ENCODE results near the gene ZBTB12.
A peak's percentile ranks its signal among the peaks of the same experiment; 100 is the strongest.

Gene ZBTB12

DNA sequence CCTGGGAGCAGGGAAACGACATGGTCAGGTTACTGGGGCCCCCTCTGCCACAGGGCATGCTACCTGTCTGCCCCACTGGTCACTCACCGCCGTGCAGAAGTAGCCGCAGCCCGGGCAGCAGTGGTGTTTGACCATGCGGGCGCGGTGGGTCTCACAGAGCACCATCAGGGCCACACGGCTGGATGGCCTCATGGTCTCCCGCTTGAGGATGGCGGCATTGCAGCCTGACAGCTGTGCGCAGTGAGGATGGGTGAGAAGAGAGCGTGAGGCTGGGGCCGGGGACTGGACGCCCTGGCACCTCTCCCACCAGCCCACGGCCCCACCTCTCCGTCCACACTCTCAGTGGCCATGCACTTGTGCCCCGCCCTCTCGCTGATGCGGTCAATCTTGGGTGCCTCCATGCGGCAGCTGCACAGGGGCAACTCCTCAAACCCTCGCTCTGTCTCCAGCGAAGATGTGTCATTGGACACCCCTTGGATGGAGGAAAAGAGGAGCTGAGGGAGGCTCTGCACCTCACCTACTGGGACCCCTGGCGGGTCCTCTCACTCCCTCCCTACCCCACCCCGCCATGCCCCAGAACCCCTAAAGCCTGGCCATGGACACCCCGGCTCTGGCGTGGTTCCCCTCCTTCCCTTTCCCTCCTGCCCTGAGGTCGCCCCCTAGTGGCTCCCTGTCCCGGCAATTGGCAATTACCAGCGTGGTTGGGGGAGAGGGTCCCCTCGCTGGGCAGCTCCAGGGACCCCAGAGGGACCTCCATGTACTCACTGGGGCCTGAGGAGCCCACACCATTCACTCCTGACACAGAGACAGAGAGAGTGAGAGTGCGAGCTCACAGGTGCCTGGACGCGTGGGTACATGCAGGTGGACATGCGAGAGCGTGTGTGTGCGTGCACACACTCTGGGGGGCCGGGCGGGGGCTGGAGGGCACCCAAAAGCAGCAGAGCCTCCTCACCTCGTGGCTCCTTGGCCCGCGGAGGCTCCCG lies 13.3 kb downstream of the ZBTB12 start:
- in situ Hi-C loops (cut with HindIII; ENCODE audit: low sequenced_read_pairs): no loop called here
- no peak for DNase-seq (ENCODE audit: low read depth)
- H3K4me3 ChIP-seq (ENCODE audit: low read depth, low read length): no peak overlapping the region

DNA sequence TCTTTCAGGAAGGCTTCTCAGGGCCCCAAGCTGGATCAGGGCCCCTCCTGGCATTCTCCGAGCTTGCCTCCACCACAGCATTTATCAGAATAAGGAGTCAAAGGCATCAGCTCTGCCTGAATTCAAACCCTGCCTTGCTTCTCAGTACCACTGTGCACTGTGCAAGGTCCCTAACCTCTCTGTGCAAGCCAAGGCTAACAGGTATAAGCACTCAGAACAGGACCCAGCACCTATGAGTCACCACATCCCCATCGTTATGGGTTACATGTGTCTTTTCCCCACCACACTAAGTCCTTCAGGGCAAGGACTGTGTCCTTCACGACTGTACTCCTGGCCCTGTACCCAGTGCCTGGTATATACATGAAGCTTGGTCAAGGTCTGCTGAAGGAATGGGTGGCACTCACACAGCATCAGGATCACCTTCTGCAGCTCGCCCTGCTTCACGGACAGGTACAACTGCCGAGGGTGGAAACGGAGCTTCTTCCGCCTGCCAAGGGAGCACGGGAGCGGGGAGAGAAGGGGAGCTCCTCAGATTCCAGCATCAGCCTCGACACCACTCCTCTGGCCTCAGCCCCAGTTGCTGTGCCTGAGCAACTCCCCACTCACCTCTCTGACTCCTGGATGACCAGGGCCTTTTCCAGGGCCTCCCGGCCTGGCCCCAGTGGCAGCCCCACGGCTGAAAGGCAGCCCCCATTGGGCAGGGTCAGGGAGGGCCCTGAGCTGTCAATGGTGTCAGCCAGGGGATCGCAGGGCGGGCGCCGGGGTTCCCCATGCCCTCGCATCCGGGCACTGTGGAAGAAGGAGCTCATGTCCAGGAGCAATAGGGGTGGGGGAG lies 14.5 kb downstream of the ZBTB12 start:
- DNase-seq (ENCODE audit: low read depth): no peak
- H3K4me3 ChIP-seq (ENCODE audit: low read depth, low read length): no peak overlapping the region
- TF ChIP-seq, protein P1, sequence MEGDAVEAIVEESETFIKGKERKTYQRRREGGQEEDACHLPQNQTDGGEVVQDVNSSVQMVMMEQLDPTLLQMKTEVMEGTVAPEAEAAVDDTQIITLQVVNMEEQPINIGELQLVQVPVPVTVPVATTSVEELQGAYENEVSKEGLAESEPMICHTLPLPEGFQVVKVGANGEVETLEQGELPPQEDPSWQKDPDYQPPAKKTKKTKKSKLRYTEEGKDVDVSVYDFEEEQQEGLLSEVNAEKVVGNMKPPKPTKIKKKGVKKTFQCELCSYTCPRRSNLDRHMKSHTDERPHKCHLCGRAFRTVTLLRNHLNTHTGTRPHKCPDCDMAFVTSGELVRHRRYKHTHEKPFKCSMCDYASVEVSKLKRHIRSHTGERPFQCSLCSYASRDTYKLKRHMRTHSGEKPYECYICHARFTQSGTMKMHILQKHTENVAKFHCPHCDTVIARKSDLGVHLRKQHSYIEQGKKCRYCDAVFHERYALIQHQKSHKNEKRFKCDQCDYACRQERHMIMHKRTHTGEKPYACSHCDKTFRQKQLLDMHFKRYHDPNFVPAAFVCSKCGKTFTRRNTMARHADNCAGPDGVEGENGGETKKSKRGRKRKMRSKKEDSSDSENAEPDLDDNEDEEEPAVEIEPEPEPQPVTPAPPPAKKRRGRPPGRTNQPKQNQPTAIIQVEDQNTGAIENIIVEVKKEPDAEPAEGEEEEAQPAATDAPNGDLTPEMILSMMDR (IDR thresholded peaks at IDR 0.05; ENCODE audit: low read depth, low read length, missing control alignments): no peak
- in situ Hi-C loops (cut with HindIII; ENCODE audit: low sequenced_read_pairs): no loop called here

More for the DNA sequence above, 13.3 kb downstream of the ZBTB12 start:
- TF ChIP-seq, protein P1 (IDR thresholded peaks at IDR 0.05; ENCODE audit: low read depth, low read length, missing control alignments): peak; percentile 78

DNA sequence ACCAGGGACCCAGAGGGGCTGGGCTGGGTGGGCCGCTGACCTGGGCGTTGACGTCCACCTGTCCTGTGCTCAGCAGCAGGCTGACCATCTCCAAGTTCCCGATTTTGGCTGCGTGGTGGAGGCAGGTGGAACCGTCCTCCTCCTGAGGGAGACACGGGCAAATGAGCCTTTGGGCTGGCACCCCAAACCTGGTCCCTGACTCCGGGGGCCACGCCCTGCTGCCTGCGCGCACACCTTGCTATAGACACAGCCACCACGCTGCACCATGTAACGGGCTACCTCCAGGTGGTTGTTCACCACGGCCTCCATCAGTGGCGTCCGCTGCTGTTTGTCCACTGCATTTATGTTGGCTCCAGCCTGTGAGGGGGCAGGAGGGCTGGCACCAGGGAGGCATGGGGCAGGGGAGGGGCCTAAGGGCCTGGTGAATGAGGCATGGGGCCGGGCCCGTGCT lies 15.3 kb downstream of the ZBTB12 start:
- H3K4me3 ChIP-seq (ENCODE audit: low read depth, low read length): no peak overlapping the region
- no peak for DNase-seq (ENCODE audit: low read depth)
- TF ChIP-seq, protein P1 (IDR thresholded peaks at IDR 0.05; ENCODE audit: low read depth, low read length, missing control alignments): no peak
- in situ Hi-C loops (cut with HindIII; ENCODE audit: low sequenced_read_pairs): no loop called here

DNA sequence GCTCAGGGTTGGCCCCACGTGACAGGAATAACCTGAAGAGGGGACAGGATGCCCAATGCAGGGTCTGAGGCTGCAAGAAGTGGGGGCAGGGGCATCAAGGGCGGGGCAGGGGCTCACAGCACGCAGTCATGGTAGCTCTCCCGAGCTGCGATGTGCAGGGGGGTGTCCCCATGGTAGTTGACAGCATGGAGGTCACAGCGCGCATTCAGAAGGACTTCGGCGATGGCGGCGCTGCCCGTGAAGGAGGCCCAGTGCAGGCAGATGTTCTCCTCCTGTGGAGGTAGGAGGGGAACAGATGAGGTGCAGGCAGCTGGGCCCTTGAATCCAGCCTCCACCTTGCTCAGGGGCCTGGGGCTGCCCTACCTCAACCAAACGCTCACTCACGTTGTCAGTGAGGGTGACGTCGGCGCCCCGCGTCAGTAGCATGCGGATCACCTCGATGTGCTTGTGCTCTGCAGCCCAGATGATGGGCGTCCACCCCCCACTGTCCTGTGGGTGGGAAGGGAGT lies 17.3 kb downstream of the ZBTB12 start:
- in situ Hi-C loops (cut with HindIII; ENCODE audit: low sequenced_read_pairs): no loop called here
- DNase-seq (ENCODE audit: low read depth): no peak
- no peak overlapping the region for H3K4me3 ChIP-seq (ENCODE audit: low read depth, low read length)
- TF ChIP-seq, protein P1 (IDR thresholded peaks at IDR 0.05; ENCODE audit: low read depth, low read length, missing control alignments): no peak

DNA sequence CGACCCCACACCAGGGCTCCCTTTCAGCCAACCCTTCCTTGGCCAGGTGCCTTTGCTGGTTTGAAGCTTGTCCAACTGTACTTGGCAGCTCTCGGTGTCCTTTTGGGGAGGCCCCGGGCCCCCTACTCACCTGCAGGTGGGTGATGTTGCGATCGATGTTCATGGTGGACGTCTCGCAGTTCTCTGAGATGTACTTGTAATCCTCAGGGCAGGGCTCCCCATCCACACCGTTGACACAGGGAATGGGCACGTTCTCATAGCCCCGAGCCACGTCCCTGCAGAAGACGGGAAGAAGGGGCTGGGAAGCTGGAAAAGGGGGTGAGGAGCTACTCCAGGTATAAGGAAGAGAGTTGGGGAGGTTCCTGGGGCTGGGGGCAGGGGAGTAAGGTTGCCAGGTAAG lies 18.2 kb downstream of the ZBTB12 start:
- in situ Hi-C loops (cut with HindIII; ENCODE audit: low sequenced_read_pairs): no loop called here

More for the DNA sequence above, 18.2 kb downstream of the ZBTB12 start:
- no peak for DNase-seq (ENCODE audit: low read depth)
- TF ChIP-seq, protein P1 (IDR thresholded peaks at IDR 0.05; ENCODE audit: low read depth, low read length, missing control alignments): no peak
- no peak overlapping the region for H3K4me3 ChIP-seq (ENCODE audit: low read depth, low read length)
